Prostate gland (tissue), 2 donors: ENCODE measurements around the gene CLBA1.

Source experiments
- CTCF ChIP-seq, 4 experiments: fragments of 200-600 bp in 2 of 4; fragments of 450-650 bp in 2 of 4; sonication (generic) in 2 of 4; IDR thresholded peaks; 1 replicate in 3 of 4; 2 replicates in 1 of 4; pipeline ENCODE4 v1.5.1; 2016 to 2019; ENCODE audit warnings: antibody characterized with exemption in 4 of 4, mild to moderate bottlenecking in 2 of 4, moderate library complexity in 2 of 4
- POLR2A ChIP-seq: fragments of 450-650 bp; IDR thresholded peaks from one replicate; pipeline ENCODE4 v1.6.1; 2016; ENCODE audit warnings: antibody characterized with exemption, mild to moderate bottlenecking
- POLR2AphosphoS5 ChIP-seq: sonication (generic); formaldehyde crosslinking; IDR thresholded peaks from one replicate; pipeline ENCODE4 v1.6.1; 2017; ENCODE audit warnings: antibody characterized with exemption

GRCh38 chr14:104978746-104979691, 6.6 kb upstream of the CLBA1 start:
- TF ChIP-seq CTCF (IDR thresholded peaks at IDR 0.05) (no peak), POLR2AphosphoS5 (no peak), POLR2A (no peak)
